OCI-LY7 (cell line): ENCODE results near the gene ARHGEF19.

Experiments used
- EZH2phosphoT487 ChIP-seq: fragments of 200-600 bp; sonication (generic); IDR thresholded peaks from 2 replicates; pipeline ENCODE4 v1.6.1; 2018; ENCODE audit warnings: low read depth, borderline replicate concordance, mild to moderate bottlenecking, mixed run types, antibody characterized with exemption, low read length, moderate library complexity, mixed read lengths
- TF ChIP-seq, protein P1 (sequence below): fragments of 200-600 bp; sonication (generic); conservative IDR thresholded peaks from 2 replicates; pipeline ENCODE4 v1.5.1; 2014; ENCODE audit warnings: mild to moderate bottlenecking, antibody characterized with exemption, low read length, moderate library complexity, mixed read lengths

- TF ChIP-seq, protein P1, sequence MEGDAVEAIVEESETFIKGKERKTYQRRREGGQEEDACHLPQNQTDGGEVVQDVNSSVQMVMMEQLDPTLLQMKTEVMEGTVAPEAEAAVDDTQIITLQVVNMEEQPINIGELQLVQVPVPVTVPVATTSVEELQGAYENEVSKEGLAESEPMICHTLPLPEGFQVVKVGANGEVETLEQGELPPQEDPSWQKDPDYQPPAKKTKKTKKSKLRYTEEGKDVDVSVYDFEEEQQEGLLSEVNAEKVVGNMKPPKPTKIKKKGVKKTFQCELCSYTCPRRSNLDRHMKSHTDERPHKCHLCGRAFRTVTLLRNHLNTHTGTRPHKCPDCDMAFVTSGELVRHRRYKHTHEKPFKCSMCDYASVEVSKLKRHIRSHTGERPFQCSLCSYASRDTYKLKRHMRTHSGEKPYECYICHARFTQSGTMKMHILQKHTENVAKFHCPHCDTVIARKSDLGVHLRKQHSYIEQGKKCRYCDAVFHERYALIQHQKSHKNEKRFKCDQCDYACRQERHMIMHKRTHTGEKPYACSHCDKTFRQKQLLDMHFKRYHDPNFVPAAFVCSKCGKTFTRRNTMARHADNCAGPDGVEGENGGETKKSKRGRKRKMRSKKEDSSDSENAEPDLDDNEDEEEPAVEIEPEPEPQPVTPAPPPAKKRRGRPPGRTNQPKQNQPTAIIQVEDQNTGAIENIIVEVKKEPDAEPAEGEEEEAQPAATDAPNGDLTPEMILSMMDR: no peak
- no peak for TF ChIP-seq EZH2phosphoT487
Measured at GRCh38 chr1:16224472-16224871, 12.0 kb upstream of the ARHGEF19 start.
